DOHH2 (cell line): Measurements from ENCODE around the gene MED26.

ENCODE experiments used
- EZH2phosphoT487 ChIP-seq: fragments of 200-600 bp; sonication (generic); IDR thresholded peaks from 2 replicates; pipeline ENCODE4 v1.6.1; 2017; ENCODE audit warnings: borderline replicate concordance, mild to moderate bottlenecking, antibody characterized with exemption, low read length, moderate library complexity, mixed read lengths
- TF ChIP-seq, protein P1 (sequence below): fragments of 200-600 bp; sonication (generic); IDR thresholded peaks from one replicate; pipeline ENCODE4 v1.5.1; 2014; ENCODE audit warnings: antibody characterized with exemption, mild to moderate bottlenecking, low read depth, low read length; ENCODE audit not compliant: poor library complexity, severe bottlenecking

- no peak for TF ChIP-seq EZH2phosphoT487
- TF ChIP-seq, protein P1, sequence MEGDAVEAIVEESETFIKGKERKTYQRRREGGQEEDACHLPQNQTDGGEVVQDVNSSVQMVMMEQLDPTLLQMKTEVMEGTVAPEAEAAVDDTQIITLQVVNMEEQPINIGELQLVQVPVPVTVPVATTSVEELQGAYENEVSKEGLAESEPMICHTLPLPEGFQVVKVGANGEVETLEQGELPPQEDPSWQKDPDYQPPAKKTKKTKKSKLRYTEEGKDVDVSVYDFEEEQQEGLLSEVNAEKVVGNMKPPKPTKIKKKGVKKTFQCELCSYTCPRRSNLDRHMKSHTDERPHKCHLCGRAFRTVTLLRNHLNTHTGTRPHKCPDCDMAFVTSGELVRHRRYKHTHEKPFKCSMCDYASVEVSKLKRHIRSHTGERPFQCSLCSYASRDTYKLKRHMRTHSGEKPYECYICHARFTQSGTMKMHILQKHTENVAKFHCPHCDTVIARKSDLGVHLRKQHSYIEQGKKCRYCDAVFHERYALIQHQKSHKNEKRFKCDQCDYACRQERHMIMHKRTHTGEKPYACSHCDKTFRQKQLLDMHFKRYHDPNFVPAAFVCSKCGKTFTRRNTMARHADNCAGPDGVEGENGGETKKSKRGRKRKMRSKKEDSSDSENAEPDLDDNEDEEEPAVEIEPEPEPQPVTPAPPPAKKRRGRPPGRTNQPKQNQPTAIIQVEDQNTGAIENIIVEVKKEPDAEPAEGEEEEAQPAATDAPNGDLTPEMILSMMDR = no peak
Observed at GRCh38 chr19:16627193-16627927, 644 bp downstream of the MED26 start.
